WTC11 (cell line): Measurements from ENCODE around the gene NHS. TPM values are rescaled to one million over a fixed set of nuclear protein-coding genes. Genes with fewer than 3 reads are reported as not detected.

ENCODE experiments used
- ATAC-seq: fragments of 200-7000 bp; cut with Tn5 transposase; 2 replicates; pipeline ENCODE4 v1.10.0; 2021; ENCODE audit warnings: mild to moderate bottlenecking, moderate library complexity
- CTCF ChIA-PET: fragments of 300-600 bp; sonication (Branson Sonifier 250); formaldehyde crosslinking; loops from one replicate; lab custom pipeline; 2021; ENCODE audit warnings: antibody characterized with exemption; lab: Charles Lee
- POLR2A ChIA-PET: fragments of 350-600 bp; sonication (Branson Sonifier 250); formaldehyde crosslinking; loops from one replicate; lab custom pipeline; 2021; ENCODE audit warnings: antibody characterized with exemption; lab: Charles Lee
- DNase-seq: peaks from one replicate; pipeline ENCODE4 v3.0.0; 2021; ENCODE audit warnings: low spot score
- H3K27ac Mint-ChIP-seq: 2 replicates; pipeline ENCODE4 v1.8.0; 2021; ENCODE audit warnings: mixed read lengths
- H3K27me3 Mint-ChIP-seq: 2 replicates; pipeline ENCODE4 v1.8.0; 2021; ENCODE audit warnings: low read depth, mild to moderate bottlenecking, moderate library complexity, mixed read lengths
- H3K36me3 Mint-ChIP-seq: 2 replicates; pipeline ENCODE4 v1.8.0; 2021; ENCODE audit warnings: mixed read lengths
- H3K4me1 Mint-ChIP-seq: 2 replicates; pipeline ENCODE4 v1.8.0; 2022; ENCODE audit warnings: mixed read lengths
- H3K4me3 Mint-ChIP-seq: 2 replicates; pipeline ENCODE4 v1.8.0; 2021; ENCODE audit warnings: mild to moderate bottlenecking, moderate library complexity, mixed read lengths
- H3K9me3 Mint-ChIP-seq: 2 replicates; pipeline ENCODE4 v1.8.0; 2021; ENCODE audit warnings: mixed read lengths
- CREB1 ChIP-seq: sonication (generic); formaldehyde crosslinking; IDR thresholded peaks from 2 replicates; pipeline ENCODE4 v1.8.0; 2023; ENCODE audit warnings: mild to moderate bottlenecking, missing genetic modification reagents
- HMGA2 ChIP-seq: fragments of 250-450 bp; sonication (Bioruptor Pico); IDR thresholded peaks from 2 replicates; pipeline ENCODE4 v1.4.0; 2021; ENCODE audit warnings: mild to moderate bottlenecking, moderate library complexity
- JUN ChIP-seq: sonication (generic); formaldehyde crosslinking; IDR thresholded peaks from 2 replicates; pipeline ENCODE4 v1.8.0; 2023; ENCODE audit warnings: mild to moderate bottlenecking, missing genetic modification reagents
- MYBL2 ChIP-seq: sonication (generic); formaldehyde crosslinking; IDR thresholded peaks from 2 replicates; pipeline ENCODE4 v1.8.1; 2023; ENCODE audit warnings: mild to moderate bottlenecking, moderate library complexity, missing genetic modification reagents
- NR1H2 ChIP-seq: sonication (generic); formaldehyde crosslinking; IDR thresholded peaks from 2 replicates; pipeline ENCODE4 v1.9.0; 2021; ENCODE audit warnings: mild to moderate bottlenecking, moderate library complexity, missing genetic modification reagents
- NR3C1 ChIP-seq: sonication (generic); formaldehyde crosslinking; conservative IDR thresholded peaks from 2 replicates; pipeline ENCODE4 v1.8.1; 2023; ENCODE audit warnings: low read depth, mild to moderate bottlenecking, missing genetic modification reagents
- PRRX2 ChIP-seq: fragments of 250-450 bp; sonication (Bioruptor Pico); IDR thresholded peaks from 2 replicates; pipeline ENCODE4 v1.8.0; 2021; ENCODE audit warnings: mild to moderate bottlenecking
- ZBTB21 ChIP-seq: sonication (generic); formaldehyde crosslinking; IDR thresholded peaks from 2 replicates; pipeline ENCODE4 v1.8.1; 2023; ENCODE audit warnings: mild to moderate bottlenecking, missing genetic modification reagents, borderline replicate concordance
- ZNF138 ChIP-seq: sonication (generic); formaldehyde crosslinking; conservative IDR thresholded peaks from 2 replicates; pipeline ENCODE4 v1.8.1; 2022; ENCODE audit warnings: mild to moderate bottlenecking, moderate library complexity, missing genetic modification reagents
- ZNF219 ChIP-seq: sonication (generic); formaldehyde crosslinking; IDR thresholded peaks from 2 replicates; pipeline ENCODE4 v1.8.0; 2023; ENCODE audit warnings: missing genetic modification reagents, mild to moderate bottlenecking, borderline replicate concordance
- ZNF263 ChIP-seq: sonication (generic); formaldehyde crosslinking; IDR thresholded peaks from 2 replicates; pipeline ENCODE4 v1.8.1; 2022; ENCODE audit warnings: low read depth, mild to moderate bottlenecking, moderate library complexity, missing genetic modification reagents
- ZNF396 ChIP-seq: fragments of 250-450 bp; sonication (Bioruptor Pico); IDR thresholded peaks from 2 replicates; pipeline ENCODE4 v1.8.0; 2021; ENCODE audit warnings: mild to moderate bottlenecking, moderate library complexity, borderline replicate concordance
- ZNF416 ChIP-seq: fragments of 250-450 bp; sonication (Bioruptor Pico); IDR thresholded peaks from 2 replicates; pipeline ENCODE4 v1.9.0; 2021; ENCODE audit warnings: mild to moderate bottlenecking, inconsistent platforms
- total RNA-seq: library from RNA; stranded (reverse); gene quantifications from 3 replicates; pipeline ENCODE4 v1.2.3, GENCODE V29; 2021
- TF ChIP-seq, protein P1 (sequence below): sonication (generic); formaldehyde crosslinking; IDR thresholded peaks from 2 replicates; pipeline ENCODE4 v1.8.0; 2023; ENCODE audit warnings: mild to moderate bottlenecking, missing genetic modification reagents
- TF ChIP-seq, protein P2 (sequence below): sonication (generic); formaldehyde crosslinking; IDR thresholded peaks from 2 replicates; pipeline ENCODE4 v1.8.0; 2022; ENCODE audit warnings: mild to moderate bottlenecking, missing genetic modification reagents
- TF ChIP-seq, protein P3 (sequence below): sonication (generic); formaldehyde crosslinking; IDR thresholded peaks from 2 replicates; pipeline ENCODE4 v1.8.1; 2022; ENCODE audit warnings: mild to moderate bottlenecking, moderate library complexity, missing genetic modification reagents
- TF ChIP-seq, protein P4 (sequence below): sonication (generic); formaldehyde crosslinking; conservative IDR thresholded peaks from 2 replicates; pipeline ENCODE4 v1.8.1; 2023; ENCODE audit warnings: mild to moderate bottlenecking, low read depth, missing genetic modification reagents, moderate library complexity
- TF ChIP-seq, protein P5 (sequence below): sonication (generic); formaldehyde crosslinking; IDR thresholded peaks from 2 replicates; pipeline ENCODE4 v1.8.1; 2022; ENCODE audit warnings: low read depth, mild to moderate bottlenecking, moderate library complexity, missing genetic modification reagents, borderline replicate concordance
- TF ChIP-seq, protein P6 (sequence below): sonication (generic); formaldehyde crosslinking; IDR thresholded peaks from 2 replicates; pipeline ENCODE4 v1.8.0; 2022; ENCODE audit warnings: mild to moderate bottlenecking, missing genetic modification reagents
- TF ChIP-seq, protein P7 (sequence below): fragments of 250-450 bp; sonication (Bioruptor Pico); IDR thresholded peaks from 2 replicates; pipeline ENCODE4 v2.1.2; 2022; ENCODE audit warnings: mild to moderate bottlenecking, moderate library complexity

The NHS gene
- total RNA-seq, 1 experiment from 2014 or later: 5.8 TPM

DNA sequence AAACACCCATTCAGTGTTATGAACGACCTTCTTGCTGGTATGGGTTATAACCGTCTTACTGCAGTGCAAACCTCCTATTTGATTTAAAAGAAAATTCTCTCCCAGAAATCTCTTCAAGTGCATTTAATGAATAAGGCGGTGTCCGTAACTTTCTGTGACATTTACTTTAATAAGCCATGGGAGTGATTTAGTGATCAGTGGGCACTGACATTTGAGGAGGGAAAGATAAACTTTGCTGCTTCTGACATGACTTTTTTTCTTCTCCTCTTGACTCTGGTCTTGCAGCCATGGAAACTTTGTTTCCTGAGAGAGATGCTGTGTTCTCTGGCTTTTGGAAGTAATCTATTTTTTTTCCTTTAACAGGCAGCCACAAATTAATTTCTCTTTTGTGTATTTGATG is 106.1 kb downstream of the NHS start:
- H3K4me3 Mint-ChIP-seq: no peak overlapping the region
- no peaks in the 10 kb centered on the region; the same call in 1 of the 2 replicates for H3K27me3 Mint-ChIP-seq
- ChIA-PET POLR2A (no interaction called here), CTCF (no interaction called here)
- H3K36me3 Mint-ChIP-seq: no peaks in the 10 kb centered on the region
- no peak for DNase-seq
- no peaks in the 10 kb centered on the region for H3K9me3 Mint-ChIP-seq
- TF ChIP-seq ZNF263 (no peak), HMGA2 (CRISPR knock-in tag) (no peak), CREB1 (no peak), ZNF396 (CRISPR knock-in tag) (no peak), MYBL2 (no peak), NR3C1 (CRISPR knock-in tag) (no peak)
- TF ChIP-seq, protein P1, sequence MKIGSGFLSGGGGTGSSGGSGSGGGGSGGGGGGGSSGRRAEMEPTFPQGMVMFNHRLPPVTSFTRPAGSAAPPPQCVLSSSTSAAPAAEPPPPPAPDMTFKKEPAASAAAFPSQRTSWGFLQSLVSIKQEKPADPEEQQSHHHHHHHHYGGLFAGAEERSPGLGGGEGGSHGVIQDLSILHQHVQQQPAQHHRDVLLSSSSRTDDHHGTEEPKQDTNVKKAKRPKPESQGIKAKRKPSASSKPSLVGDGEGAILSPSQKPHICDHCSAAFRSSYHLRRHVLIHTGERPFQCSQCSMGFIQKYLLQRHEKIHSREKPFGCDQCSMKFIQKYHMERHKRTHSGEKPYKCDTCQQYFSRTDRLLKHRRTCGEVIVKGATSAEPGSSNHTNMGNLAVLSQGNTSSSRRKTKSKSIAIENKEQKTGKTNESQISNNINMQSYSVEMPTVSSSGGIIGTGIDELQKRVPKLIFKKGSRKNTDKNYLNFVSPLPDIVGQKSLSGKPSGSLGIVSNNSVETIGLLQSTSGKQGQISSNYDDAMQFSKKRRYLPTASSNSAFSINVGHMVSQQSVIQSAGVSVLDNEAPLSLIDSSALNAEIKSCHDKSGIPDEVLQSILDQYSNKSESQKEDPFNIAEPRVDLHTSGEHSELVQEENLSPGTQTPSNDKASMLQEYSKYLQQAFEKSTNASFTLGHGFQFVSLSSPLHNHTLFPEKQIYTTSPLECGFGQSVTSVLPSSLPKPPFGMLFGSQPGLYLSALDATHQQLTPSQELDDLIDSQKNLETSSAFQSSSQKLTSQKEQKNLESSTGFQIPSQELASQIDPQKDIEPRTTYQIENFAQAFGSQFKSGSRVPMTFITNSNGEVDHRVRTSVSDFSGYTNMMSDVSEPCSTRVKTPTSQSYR (CRISPR knock-in tag): no peak
- TF ChIP-seq, protein P2, sequence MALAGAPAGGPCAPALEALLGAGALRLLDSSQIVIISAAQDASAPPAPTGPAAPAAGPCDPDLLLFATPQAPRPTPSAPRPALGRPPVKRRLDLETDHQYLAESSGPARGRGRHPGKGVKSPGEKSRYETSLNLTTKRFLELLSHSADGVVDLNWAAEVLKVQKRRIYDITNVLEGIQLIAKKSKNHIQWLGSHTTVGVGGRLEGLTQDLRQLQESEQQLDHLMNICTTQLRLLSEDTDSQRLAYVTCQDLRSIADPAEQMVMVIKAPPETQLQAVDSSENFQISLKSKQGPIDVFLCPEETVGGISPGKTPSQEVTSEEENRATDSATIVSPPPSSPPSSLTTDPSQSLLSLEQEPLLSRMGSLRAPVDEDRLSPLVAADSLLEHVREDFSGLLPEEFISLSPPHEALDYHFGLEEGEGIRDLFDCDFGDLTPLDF: no peak
- H3K4me1 Mint-ChIP-seq: peaks cover 18% of the 10 kb centered on the region
- no peak for ATAC-seq
- H3K27ac Mint-ChIP-seq: no peak overlapping the region

DNA sequence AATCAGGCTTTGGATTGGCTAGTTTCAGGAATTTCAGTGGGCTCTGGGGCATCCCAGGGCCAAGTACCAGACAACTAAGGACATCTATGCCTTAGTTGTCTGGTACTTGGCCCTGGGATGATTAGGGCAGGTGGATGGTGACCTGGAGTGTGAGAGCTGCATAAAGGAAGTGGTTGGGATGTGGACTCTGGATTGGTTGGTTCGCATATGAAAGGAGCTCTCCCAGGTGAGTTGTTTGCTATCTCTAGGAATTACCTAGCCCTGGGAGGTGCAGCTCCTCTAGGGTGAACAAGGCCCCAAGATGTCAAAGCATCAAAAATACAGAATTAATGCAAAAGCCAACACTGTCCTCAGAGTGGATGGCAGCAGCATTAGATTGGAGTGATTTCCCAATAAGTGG is 109.6 kb downstream of the NHS start:
- H3K36me3 Mint-ChIP-seq: no peaks in the 10 kb centered on the region

DNA sequence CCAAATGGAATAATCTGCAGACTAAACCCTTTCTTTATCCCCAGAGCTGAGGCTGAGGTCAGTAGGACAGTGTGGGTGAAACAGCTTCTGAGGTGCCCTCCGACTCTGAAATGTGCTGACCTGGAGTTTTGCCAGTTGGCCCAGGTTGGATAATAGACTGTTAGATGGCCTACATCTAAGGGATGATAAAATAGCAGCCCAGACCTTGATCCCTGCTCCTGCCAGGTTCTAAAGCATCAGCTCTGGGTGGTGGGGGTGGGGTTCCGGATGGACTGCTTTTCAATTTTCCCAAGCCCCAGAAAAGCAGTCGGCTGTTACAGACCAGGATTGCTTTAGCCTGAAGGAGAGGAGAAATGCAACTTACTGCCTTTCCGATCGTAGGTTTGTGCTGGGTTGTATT is 110.4 kb downstream of the NHS start:
- Mint-ChIP-seq H3K27me3 (no peaks in the 10 kb centered on the region; the same call in none of the 2 replicates), H3K27ac (no peak overlapping the region), H3K4me1 (peaks cover 18% of the 10 kb centered on the region), H3K9me3 (no peaks in the 10 kb centered on the region), H3K4me3 (no peak overlapping the region), H3K36me3 (no peaks in the 10 kb centered on the region)
- ChIA-PET POLR2A (interaction anchor here (1.0 kb wide), 1 partner anchor 124 kb away, joined by 3 read pairs; no protein-coding TSS in a partner anchor), CTCF (no interaction called here)
- DNase-seq: no peak
- TF ChIP-seq, protein P3, sequence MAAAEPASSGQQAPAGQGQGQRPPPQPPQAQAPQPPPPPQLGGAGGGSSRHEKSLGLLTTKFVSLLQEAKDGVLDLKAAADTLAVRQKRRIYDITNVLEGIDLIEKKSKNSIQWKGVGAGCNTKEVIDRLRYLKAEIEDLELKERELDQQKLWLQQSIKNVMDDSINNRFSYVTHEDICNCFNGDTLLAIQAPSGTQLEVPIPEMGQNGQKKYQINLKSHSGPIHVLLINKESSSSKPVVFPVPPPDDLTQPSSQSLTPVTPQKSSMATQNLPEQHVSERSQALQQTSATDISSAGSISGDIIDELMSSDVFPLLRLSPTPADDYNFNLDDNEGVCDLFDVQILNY (CRISPR knock-in tag): no peak
- no peak for TF ChIP-seq ZBTB21 (CRISPR knock-in tag)
- TF ChIP-seq, protein P4, sequence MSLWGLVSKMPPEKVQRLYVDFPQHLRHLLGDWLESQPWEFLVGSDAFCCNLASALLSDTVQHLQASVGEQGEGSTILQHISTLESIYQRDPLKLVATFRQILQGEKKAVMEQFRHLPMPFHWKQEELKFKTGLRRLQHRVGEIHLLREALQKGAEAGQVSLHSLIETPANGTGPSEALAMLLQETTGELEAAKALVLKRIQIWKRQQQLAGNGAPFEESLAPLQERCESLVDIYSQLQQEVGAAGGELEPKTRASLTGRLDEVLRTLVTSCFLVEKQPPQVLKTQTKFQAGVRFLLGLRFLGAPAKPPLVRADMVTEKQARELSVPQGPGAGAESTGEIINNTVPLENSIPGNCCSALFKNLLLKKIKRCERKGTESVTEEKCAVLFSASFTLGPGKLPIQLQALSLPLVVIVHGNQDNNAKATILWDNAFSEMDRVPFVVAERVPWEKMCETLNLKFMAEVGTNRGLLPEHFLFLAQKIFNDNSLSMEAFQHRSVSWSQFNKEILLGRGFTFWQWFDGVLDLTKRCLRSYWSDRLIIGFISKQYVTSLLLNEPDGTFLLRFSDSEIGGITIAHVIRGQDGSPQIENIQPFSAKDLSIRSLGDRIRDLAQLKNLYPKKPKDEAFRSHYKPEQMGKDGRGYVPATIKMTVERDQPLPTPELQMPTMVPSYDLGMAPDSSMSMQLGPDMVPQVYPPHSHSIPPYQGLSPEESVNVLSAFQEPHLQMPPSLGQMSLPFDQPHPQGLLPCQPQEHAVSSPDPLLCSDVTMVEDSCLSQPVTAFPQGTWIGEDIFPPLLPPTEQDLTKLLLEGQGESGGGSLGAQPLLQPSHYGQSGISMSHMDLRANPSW (CRISPR knock-in tag): no peak
- TF ChIP-seq ZNF219 (CRISPR knock-in tag): no peak
- no peak for TF ChIP-seq ZNF416 (CRISPR knock-in tag)
- no peak for TF ChIP-seq JUN
- TF ChIP-seq NR1H2 (CRISPR knock-in tag): no peak
- ATAC-seq: no peak

More for the DNA sequence above, 109.6 kb downstream of the NHS start:
- no peak for TF ChIP-seq ZNF138
- TF ChIP-seq, protein P5, sequence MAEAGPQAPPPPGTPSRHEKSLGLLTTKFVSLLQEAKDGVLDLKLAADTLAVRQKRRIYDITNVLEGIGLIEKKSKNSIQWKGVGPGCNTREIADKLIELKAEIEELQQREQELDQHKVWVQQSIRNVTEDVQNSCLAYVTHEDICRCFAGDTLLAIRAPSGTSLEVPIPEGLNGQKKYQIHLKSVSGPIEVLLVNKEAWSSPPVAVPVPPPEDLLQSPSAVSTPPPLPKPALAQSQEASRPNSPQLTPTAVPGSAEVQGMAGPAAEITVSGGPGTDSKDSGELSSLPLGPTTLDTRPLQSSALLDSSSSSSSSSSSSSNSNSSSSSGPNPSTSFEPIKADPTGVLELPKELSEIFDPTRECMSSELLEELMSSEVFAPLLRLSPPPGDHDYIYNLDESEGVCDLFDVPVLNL (CRISPR knock-in tag): no peak
- TF ChIP-seq, protein P6, sequence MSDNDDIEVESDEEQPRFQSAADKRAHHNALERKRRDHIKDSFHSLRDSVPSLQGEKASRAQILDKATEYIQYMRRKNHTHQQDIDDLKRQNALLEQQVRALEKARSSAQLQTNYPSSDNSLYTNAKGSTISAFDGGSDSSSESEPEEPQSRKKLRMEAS (CRISPR knock-in tag): no peak
- TF ChIP-seq, protein P7, sequence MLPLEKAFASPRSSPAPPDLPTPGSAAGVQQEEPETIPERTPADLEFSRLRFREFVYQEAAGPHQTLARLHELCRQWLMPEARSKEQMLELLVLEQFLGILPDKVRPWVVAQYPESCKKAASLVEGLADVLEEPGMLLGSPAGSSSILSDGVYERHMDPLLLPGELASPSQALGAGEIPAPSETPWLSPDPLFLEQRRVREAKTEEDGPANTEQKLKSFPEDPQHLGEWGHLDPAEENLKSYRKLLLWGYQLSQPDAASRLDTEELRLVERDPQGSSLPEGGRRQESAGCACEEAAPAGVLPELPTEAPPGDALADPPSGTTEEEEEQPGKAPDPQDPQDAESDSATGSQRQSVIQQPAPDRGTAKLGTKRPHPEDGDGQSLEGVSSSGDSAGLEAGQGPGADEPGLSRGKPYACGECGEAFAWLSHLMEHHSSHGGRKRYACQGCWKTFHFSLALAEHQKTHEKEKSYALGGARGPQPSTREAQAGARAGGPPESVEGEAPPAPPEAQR (CRISPR knock-in tag): no peak
- no peak for TF ChIP-seq PRRX2 (CRISPR knock-in tag)
- no peak for TF ChIP-seq NR3C1 (CRISPR knock-in tag)
- ChIA-PET POLR2A (no interaction called here), CTCF (no interaction called here)
- DNase-seq (no peak), ATAC-seq (peak; percentile 87)
- no peaks in the 10 kb centered on the region; the same call in none of the 2 replicates for H3K27me3 Mint-ChIP-seq
- H3K4me3 Mint-ChIP-seq: no peak overlapping the region
- no peak overlapping the region for H3K27ac Mint-ChIP-seq
- peaks cover 18% of the 10 kb centered on the region for H3K4me1 Mint-ChIP-seq
- H3K9me3 Mint-ChIP-seq: no peaks in the 10 kb centered on the region
